GM19324 (cell line): ENCODE measurements around the gene TRIM24.
"Not testable (repeated sequence)": the region's sequence is repeated elsewhere in the genome, so short reads cannot be mapped to it uniquely, and the experiment has no call there.

Source experiments
- ATAC-seq: cut with Tn5 transposase; IDR thresholded peaks from one replicate; pipeline ENCODE4 v1.9.1; 2021; ENCODE audit warnings: mild to moderate bottlenecking, moderate library complexity; ENCODE audit not compliant: unreplicated experiment, low FRiP score

The TRIM24 gene

DNA sequence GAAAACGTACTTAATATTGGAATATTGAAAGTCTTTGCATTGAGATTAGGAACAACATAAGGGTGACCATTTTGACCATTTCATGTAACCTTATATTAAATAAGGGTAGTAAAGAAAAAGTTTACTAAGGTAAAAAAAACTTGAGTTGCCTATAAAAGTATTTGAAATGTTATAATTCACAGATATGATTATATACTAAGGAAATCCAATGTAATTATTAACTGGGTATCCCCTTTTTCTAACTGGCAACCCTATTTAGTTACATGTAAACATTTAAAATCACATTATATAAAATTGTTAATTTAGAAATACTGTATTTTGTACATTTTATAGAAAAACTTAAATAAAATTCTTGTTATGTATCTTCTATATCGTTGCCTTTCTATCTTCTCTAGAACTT is 64.2 kb downstream of the TRIM24 start:
- no peak for ATAC-seq

DNA sequence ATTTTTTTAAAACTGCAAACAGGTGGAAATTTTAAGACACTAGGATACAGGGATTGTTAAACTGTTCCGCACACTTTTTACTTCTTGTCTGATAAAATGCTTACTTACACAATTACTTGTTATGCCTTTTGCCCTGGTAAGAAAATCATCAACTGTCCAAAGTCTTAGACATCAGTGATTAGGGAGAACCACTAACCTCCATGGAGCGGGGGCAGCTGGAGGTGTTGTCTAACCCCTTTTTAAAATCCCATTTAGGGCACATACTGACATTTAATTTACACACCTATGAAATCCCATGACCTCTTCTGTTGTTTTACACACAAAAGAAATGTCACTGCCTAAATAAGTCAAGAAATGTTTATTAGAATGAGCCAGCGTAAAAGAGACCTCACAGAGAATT is 65.7 kb downstream of the TRIM24 start:
- ATAC-seq: no peak

DNA sequence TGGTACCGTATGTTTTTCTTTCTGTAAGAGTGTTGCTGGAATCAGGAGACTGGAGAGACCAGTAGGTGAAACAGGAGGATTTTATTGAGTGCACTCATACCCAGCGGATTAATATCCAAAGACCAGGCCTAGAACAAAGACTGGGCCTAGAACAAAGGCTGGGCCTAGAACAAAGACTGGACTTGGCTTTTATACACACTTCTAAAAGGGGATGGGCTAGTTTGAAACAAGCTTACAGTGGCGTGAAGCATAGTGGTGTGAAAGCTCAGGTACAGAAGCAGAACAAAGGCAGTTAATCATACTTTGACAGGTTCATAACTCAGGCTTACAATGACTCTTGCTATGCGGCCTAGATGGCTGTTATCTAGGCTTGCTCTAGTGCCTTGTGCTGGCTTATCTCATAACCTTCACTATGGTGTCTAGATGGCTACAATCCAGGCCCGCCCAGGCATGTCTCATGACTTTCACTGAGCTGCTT is 67.7 kb downstream of the TRIM24 start:
- no peak for ATAC-seq

DNA sequence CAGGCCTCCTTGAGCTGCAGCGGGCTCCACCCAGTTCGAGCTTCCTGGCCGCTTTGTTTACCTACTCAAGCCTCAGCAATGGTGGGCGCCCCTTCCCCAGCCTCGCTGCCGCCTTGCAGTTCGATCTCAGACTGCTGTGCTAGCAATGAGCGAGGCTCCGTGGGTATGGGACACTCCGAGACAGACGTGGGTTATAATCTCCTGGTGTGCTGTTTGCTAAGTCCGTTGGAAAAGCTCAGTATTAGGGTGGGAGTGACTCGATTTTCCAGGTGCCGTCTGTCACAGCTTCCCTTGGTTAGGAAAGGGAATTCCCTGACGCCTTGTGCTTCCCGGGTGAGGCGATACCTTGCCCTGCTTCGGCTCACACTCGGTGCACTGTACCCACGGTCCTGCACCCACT is 76.8 kb downstream of the TRIM24 start:
- not testable (repeated sequence) for ATAC-seq

DNA sequence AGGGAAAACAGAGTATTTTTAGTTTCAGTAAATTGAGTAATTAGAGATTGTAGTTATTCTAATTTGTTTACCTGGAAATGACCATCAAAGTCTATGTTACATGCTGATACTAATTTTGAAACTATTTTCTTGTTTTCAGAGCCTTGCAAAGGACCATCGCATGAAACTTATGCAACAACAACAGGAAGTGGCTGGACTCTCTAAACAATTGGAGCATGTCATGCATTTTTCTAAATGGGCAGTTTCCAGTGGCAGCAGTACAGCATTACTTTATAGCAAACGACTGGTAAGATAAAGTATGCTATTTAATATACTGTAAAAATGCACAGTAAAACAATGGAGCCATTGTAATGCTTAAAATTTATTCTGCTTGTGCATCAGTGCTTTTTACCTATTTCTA is 78.5 kb downstream of the TRIM24 start:
- ATAC-seq: no peak

DNA sequence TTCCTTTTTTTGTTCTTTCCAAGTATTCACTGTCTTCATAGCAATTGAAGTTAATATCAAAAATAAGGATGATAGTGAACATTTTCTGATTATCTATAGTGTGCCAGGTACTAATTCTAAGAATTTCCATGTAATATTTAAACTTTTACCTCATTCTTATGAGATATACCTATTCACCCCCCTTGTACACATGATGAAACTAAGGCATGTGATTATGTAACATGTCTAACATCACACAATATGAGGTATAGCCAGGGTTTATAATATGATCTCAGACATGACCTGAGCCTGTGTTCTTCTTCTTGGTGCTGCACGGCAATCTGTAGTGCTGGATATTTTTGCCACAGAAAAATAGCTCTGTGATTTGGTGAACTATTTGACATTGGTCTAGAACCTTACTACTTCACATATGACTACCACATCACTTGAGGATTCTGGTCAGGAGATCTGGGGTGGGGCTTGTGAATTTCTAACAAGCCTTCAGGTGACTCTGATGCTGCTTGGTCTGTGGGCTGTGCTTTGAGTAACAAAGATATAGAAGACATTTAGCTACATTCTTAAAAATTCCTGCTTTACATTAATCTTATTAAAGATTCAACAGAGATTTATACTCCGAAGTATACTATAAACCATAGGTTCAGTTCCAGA is 79.1 kb downstream of the TRIM24 start:
- no peak for ATAC-seq

DNA sequence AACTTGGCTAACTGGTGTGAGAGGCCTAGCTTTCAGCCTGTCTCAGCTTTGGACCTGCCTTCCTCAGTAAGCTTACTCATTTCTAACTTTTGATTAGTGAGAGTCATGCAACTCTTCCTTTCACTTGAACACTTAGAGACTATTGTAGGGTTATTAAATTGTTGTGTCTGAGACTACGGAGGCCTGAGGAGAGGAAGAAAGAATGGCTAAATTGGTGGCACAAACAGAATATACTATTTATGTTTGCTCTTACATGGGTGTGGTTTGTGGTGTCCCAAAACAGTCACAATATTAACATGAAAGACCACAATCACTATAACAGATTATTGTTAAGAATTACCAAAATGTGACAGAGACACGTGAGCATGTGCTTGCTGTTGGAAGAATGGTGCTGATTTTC is 82.1 kb downstream of the TRIM24 start:
- ATAC-seq: peak; percentile 56

DNA sequence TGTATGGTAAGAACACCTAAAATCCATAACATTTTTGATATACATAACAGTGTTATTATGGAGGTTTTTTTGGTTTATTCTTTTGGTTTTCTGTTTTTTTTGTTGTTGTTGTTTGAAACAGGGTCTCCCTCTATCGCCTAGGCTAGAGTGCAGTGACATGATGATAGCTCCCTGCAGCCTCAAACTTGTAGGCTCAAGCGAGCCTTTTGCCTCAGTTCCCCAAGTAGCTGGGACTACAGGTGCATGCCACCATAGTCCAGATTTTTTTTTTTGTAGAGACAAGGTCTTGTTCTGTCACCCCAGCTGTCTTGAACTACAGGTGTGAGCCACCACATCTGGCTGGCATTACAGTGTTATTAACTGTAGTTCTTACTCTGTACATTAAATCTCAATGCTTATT is 83.7 kb downstream of the TRIM24 start:
- ATAC-seq: no peak

DNA sequence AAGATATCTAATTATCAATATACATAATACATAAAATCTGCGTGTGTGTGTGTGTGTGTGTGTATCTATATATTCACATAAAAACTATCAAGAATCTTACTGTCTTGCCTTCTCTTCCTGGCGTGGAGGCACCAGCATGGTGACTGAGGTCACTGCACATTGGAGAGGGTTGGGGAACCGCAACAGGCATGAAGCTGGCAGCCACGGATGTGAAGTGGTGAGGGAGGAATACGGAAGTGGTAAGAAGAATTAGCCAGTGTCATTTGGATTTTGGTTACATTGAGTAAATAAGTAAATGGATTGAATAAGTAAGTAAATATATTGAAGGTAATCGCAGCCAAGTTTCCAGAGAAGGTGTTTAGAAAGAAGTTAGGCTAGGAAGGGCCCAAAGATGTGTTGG is 85.1 kb downstream of the TRIM24 start:
- no peak for ATAC-seq

DNA sequence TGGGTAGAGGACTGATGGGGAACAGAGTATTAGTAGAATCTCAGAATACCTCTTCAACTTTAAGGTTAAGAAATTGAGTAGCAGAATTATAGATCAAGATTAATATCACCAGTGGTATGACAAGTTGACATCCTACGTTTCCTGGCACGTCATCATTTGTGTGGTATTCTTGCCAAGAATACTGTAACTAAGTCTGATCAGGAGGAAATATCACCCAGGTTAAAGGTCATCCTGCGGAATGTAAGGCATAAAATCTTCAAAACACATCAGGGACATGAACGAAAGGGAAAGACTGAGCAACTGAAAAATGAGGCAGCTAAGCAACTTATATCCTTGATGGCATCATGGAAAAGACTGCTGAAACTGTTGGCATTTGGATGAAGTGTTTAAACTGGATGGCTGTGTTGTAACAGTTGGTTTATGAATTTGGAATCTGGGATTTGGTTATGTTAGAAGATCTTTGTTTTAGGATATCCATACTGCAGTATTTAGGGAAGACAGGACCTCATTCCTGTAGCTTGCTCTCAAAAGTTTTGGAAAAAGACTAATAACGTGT is 86.1 kb downstream of the TRIM24 start:
- no peak for ATAC-seq

DNA sequence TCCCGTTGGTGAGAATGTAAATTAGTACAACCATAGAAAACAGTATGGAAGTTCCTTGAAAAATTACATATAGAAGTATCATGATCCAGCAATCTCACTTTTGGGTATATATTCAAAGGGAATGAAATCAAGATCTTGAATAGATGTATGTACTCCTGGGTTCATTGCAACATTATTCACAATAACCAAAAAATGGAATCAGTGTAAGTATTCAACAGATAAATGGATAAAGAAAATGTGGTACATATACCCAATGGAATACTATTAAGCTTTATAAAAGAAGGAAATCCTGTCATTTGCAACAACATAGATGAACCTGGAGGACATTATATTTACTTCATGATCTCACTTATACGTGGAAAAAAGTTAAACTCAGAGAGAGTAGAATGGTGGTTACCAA is 86.8 kb downstream of the TRIM24 start:
- no peak for ATAC-seq

DNA sequence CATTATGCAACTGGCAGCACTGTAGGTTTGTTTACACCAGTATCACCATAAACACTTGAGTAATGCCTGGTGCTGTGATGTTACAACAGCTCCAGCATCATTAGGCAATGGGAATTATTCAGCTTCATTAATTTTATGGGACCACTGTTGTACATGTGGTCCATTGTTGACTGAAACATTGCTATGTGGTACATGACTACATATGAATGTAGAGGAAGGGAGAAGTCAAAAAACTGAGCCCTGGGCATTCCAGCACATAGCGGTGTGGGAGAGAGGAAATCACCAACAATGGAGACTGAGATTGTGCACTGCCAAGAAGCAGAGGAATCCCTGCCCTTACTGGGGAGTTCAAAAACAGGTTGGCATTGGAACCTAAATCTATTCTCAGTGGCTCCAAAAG is 89.0 kb downstream of the TRIM24 start:
- no peak for ATAC-seq

DNA sequence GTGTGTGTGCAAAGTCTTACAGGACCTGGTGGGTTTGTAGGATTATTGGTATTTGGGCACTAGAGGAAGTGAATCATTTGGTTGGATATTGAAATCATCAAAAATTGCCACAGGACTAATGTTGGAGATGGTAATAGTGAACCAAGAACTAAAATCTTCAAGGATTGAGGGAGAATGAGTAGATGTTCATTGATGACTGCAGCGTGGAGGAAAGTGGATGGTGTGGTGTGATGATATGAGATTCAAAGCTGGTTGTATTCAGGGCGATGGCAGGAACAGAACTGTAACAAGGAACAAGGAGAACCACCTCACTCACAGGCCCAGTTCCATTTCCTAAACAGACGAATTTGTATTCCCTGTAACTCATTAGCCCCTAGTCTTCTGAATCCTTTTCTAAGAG is 90.3 kb downstream of the TRIM24 start:
- ATAC-seq: no peak

DNA sequence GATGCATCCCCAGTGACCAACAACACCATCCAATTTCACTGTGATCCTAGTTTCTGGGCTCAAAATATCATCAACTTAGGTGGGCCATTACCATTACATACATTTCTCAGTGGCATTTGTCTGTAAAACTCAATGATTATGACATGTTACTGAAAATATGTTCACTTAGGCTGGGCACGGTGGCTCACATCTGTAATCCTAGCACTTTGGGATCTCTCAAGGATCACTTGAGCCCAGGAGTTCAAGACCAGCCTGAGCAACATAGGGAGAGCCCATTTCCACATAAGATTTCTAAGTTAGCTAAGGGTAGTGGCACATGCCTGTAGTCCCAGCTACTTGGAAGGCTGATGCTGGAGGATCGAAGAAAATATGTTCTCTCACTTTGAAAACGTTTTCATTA is 91.0 kb downstream of the TRIM24 start:
- no peak for ATAC-seq

DNA sequence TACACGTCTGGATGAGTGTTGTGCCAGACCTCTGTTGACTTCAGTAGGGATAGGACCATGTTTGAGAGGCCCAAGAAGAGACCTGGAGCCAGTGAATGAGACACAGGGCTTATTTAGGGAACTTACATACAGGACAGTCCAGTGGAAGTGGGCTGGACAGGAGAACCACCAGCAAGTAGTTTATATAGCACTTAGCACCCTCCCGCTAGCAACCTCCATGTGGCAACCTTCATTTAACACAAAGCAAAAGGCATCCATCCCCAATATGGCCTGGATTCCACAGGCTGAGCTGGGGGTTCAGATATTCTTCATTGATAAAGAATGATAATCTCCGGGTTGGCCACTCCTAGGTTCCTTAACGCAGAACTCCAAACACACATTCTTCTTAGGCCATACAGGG is 93.7 kb downstream of the TRIM24 start:
- ATAC-seq: no peak

DNA sequence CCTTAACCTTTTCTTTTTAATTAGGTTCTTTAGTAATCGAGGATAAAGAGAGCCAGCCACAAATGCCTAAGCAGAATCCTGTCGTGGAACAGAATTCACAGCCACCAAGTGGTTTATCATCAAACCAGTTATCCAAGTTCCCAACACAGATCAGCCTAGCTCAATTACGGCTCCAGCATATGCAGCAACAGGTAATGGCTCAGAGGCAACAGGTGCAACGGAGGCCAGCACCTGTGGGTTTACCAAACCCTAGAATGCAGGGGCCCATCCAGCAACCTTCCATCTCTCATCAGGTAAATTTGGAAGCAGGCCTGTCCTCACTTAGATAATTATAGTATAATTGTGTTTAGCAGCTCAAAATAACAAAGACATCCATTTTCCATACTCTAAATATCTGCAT is 94.6 kb downstream of the TRIM24 start:
- ATAC-seq: no peak

DNA sequence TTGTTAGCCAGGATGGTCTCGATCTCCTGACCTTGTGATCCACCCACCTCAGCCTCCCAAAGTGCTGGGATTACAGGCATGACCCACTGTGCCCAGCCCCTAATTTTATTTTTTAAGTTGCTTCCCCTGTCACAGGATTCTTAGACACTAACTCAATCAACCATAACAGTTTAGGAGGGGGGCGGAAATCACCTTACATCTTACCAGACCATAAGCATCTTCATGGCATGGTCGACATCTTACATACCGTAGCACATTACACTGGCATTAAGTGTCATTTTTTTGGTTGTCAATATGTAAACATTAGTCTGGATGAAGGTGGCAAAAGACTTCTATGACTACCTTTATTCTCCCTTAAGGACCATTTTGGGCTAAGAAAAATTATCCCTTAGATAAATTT is 95.6 kb downstream of the TRIM24 start:
- no peak for ATAC-seq

DNA sequence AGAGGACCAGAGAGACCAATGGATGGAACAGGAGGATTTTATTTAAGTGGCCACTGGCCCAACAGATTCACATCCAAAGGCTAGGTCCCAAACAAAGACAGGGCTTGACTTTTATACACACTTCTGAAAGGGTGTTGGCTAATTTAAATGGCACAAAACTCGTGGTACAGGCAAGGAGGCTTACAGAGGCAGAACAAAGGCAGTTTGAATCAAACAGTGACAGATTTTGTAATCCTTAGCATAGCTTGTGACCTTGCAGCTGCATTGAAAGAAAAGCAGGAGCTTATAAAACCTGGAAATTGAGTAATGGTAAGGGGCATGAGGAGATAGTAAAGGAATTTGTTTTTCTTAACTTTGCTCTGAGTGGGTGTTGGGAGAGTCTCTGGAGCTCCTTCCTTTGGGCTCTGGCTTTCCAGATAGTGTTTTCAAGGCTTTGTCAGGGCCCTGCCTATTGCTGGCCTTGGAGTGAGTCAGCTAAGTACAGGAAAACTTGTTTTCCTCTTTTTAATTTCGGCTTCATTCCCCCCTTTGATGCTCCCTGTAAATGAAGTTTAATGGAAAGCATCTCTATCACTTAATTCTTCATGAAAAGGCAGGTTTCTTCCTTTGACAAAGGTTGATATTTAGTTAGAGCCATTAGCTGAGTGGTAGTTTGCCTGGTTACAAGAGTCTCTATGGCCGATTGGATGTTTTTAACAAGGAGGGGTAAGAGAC is 96.9 kb downstream of the TRIM24 start:
- no peak for ATAC-seq

DNA sequence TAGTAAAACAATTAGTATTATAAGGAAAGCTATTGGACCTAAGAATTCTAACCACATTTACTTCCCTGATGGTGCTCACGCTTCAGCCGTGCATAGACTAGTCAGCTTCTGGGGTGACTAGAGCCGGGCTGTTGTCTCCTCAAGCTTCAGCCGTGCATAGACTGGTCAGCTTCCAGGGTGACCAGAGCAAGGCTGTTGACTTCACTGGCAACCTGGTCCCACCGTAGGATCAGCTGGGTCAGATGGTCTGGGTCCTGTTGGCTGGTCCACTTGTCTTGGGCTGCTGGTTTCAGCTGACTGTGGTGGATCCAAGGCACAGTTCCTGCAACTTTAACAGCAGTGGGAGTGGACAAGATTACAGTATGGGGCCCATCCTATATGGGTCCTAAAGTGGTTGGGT is 99.4 kb downstream of the TRIM24 start:
- no peak for ATAC-seq

DNA sequence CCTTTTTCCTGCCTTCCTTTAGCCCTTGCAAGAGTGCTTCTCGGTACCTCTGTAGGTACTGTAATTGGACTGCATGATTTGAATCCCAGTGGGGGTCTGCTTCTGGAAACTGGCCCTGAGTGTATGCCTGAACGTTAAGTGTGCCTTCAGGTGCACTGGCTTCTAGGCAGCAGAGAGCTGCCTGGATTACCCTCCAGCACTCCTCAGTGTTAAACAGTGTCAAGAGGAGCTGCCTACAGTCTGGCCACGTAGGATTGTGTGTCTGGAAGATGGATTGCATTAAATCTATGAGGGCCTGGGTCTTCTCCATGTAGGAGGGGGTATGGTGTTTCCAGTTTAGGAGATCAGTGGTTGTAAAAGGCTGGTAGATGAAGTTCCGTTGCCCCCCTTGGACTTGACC is 103.7 kb downstream of the TRIM24 start:
- ATAC-seq: no peak

DNA sequence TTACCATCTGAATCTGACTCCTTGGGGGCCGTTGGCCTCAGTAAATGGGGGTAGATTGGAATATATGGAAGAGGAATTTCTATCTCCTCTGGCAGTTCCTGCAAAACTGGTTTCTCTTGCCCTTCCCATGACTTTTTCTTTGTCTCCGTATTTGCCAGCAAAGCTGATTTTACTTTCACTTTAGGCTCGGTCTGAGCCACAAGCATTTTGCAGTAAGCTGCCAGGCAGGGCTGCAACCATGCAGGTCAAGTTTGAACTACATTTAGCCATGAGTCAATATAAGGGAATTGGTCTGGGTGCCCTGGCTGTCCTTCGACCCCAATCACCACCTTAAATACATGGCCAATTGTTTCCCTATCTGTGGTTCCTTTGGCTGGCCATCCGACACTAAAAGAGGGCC is 104.3 kb downstream of the TRIM24 start:
- no peak for ATAC-seq

DNA sequence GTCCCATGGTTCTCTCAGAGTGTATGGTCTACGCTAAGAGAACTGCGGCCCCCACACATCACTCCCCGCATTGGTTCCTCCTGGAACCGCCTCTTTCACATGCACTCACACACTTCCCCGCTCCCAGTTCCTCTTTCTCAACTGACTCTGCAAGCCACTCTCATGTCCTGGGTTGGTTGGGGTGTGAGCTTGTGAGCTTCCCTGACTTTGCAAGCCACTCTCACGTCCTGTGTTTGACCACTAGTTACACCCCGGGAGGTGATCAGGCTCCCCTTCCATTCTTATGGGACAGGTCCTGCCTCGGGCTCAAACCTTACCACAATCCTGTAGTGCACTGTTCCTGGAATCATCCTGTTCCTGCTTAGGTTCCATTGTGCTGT is 105.0 kb downstream of the TRIM24 start:
- no peak for ATAC-seq
